B cell (primary cell): ENCODE results near the gene MRPL16.

ENCODE experiments used
- CTCF ChIP-seq: fragments of 200-600 bp; IDR thresholded peaks from one replicate; pipeline ENCODE4 v1.8.0; 2022; ENCODE audit warnings: antibody characterized with exemption, mild to moderate bottlenecking
- EZH2 ChIP-seq: IDR thresholded peaks from 2 replicates; pipeline ENCODE4 v1.6.1; 2012; ENCODE audit warnings: borderline replicate concordance, low read depth, mild to moderate bottlenecking, moderate library complexity, low read length; ENCODE audit not compliant: insufficient read depth, poor library complexity, severe bottlenecking

GRCh38 chr11:59773083-59773440 is 37.5 kb downstream of the MRPL16 start:
- TF ChIP-seq CTCF (no peak), EZH2 (no peak)
